Adrenal gland (tissue), 12 donors: Measurements from ENCODE around the gene C6orf163. TPM values are rescaled to one million over a fixed set of nuclear protein-coding genes. Genes with fewer than 3 reads are reported as not detected.

ENCODE experiments used
- DNase-seq, 7 donors: peaks; one replicate each; pipeline ENCODE4 v3.0.0-alpha.2; 2019 to 2020
- H3K27ac ChIP-seq, 5 donors: fragments of 200-600 bp; sonication (generic) in 4 of 5; 1 replicate in 3 of 5; 2 replicates in 2 of 5; pipeline versions ENCODE4 v1.5.1 to v1.8.0; 2016 to 2020; ENCODE audit warnings: mild to moderate bottlenecking in 1 of 5
- H3K27me3 ChIP-seq: fragments of 200-600 bp; 2 replicates; pipeline ENCODE4 v1.8.0; 2021
- H3K36me3 ChIP-seq, 2 donors: fragments of 200-600 bp; replicated peaks in 1 of 2; 1 replicate in 1 of 2; 2 replicates in 1 of 2; pipeline versions ENCODE4 v1.5.1 to v1.8.0; 2018 to 2022
- H3K4me1 ChIP-seq, 2 donors: fragments of 200-600 bp; replicated peaks in 1 of 2; 1 replicate in 1 of 2; 2 replicates in 1 of 2; pipeline versions ENCODE4 v1.5.1 to v1.8.0; 2018 to 2021
- H3K4me3 ChIP-seq, 4 donors: fragments of 200-600 bp; sonication (generic) in 3 of 4; one replicate each; pipeline ENCODE4 v1.5.1; 2016 to 2018
- H3K9me3 ChIP-seq, 3 donors: fragments of 200-600 bp; sonication (generic) in 1 of 3; replicated peaks in 1 of 3; 1 replicate in 2 of 3; 2 replicates in 1 of 3; pipeline versions ENCODE4 v1.5.1 to v1.8.0; 2016 to 2021
- CTCF ChIP-seq, 6 experiments: fragments of 450-650 bp in 4 of 6; fragments of 200-600 bp in 2 of 6; sonication (generic) in 1 of 6; IDR thresholded peaks; 1 replicate in 5 of 6; 2 replicates in 1 of 6; pipeline versions ENCODE4 v1.5.1 to v1.8.0; 2016 to 2021; ENCODE audit warnings: antibody characterized with exemption in 6 of 6, mild to moderate bottlenecking in 2 of 6, moderate library complexity in 1 of 6
- POLR2A ChIP-seq, 2 donors: fragments of 450-650 bp; IDR thresholded peaks; one replicate each; pipeline ENCODE4 v1.6.1; 2017; ENCODE audit warnings: antibody characterized with exemption in 2 of 2, mild to moderate bottlenecking in 2 of 2, moderate library complexity in 1 of 2
- WGBS, 4 donors: extraction: QIAGEN DNeasy Blood & Tissue Kit in 2 of 4; methylation state at CpG; one replicate each; pipeline versions ENCODE4 v1.1.5 to v1.1.7; 2013 to 2017; 5-methylcytosine and 5-hydroxymethylcytosine counted together
- intact Hi-C, 2 donors: fragments of 100-400 bp; cut with DNase I; formaldehyde crosslinking; loops; one replicate each; pipeline versions ENCODE4 v1.14.1 to v1.15.0; 2022 to 2023
- polyA plus RNA-seq, 3 donors: library from polyadenylated mRNA; stranded (reverse); fragments of 200-250 nt in 2 of 3; fragments of 350-450 nt in 1 of 3; fragmentation: Illumina TruSeq in 1 of 3; extraction: RNeasy Lipid Tissue Mini Kit (QIAGEN cat#74804) in 1 of 3; gene quantifications; one replicate each; pipeline ENCODE4 v1.2.3, GENCODE V29; 2013 to 2014
- total RNA-seq, 9 donors: library from RNA; depleted of rRNA in 4 of 9; stranded (reverse); fragments of >200 nt in 4 of 9; fragments of 120-200 nt in 1 of 9; fragmentation: NEBNext Ultra II Directional in 1 of 9; extraction: Animal tissue kit (Norgen Biotek cat#: 25700) in 1 of 9; gene quantifications; one replicate each; pipeline versions ENCODE4 v1.1.0 to v1.2.4, GENCODE V29; 2013 to 2023
- donor health status: healthy with polysubstance abuse.
- donor health status: Bipolar disorder and iron deficiency.
- donor health status: DM: yes; HTN: yes; CAD: no.
- donor health status: DM: no; HTN: no; CAD: no.
- donor health status: DM: no; HTN: no; CAD: no.
- donor health status: DM: yes; HTN: yes; CAD: no.

The C6orf163 gene
- total and polyA plus RNA-seq, 12 donors: 0.55 to 20.4 (median 2.8) TPM; not detected in 1

GRCh38 chr6:87356181-87356580 is 11.6 kb downstream of the C6orf163 start:
- H3K27ac ChIP-seq: no peak overlapping the region
- no peaks in the 10 kb centered on the region for H3K9me3 ChIP-seq
- no peak overlapping the region for H3K4me3 ChIP-seq
- intact Hi-C loops: no loop called here
- TF ChIP-seq CTCF (IDR thresholded peaks at IDR 0.05) (no peak), POLR2A (IDR thresholded peaks at IDR 0.05) (no peak)
- no peaks in the 10 kb centered on the region for H3K36me3 ChIP-seq
- WGBS, 4 donors: 93 to 96% (median 95%) methylated on average over 4 of the region's 4 CpGs
- no peaks in the 10 kb centered on the region for H3K27me3 ChIP-seq
- no peaks in the 10 kb centered on the region for H3K4me1 ChIP-seq
- DNase-seq: no peak

GRCh38 chr6:87357479-87358196 is 13.0 kb downstream of the C6orf163 start:
- H3K4me3 ChIP-seq: no peak overlapping the region
- TF ChIP-seq POLR2A (IDR thresholded peaks at IDR 0.05) (no peak), CTCF (IDR thresholded peaks at IDR 0.05) (no peak)
- no peaks in the 10 kb centered on the region for H3K36me3 ChIP-seq
- 86 to 97% (median 96%) methylated on average over 3 of the region's 3 CpGs for WGBS, 4 donors
- H3K27me3 ChIP-seq: no peaks in the 10 kb centered on the region
- H3K27ac ChIP-seq: no peak overlapping the region
- intact Hi-C loops: no loop called here
- no peaks in the 10 kb centered on the region for H3K9me3 ChIP-seq
- DNase-seq: no peak
- H3K4me1 ChIP-seq: no peaks in the 10 kb centered on the region

GRCh38 chr6:87364602-87365252 is 20.1 kb downstream of the C6orf163 start:
- 74 to 85% (median 80%) methylated on average over 5 of the region's 5 CpGs for WGBS, 4 donors
- H3K9me3 ChIP-seq: no peaks in the 10 kb centered on the region
- intact Hi-C loops: no loop called here

More at GRCh38 chr6:87364602-87365252, 20.1 kb downstream of the C6orf163 start:
- Histone ChIP-seq H3K36me3 (no peaks in the 10 kb centered on the region), H3K27me3 (no peaks in the 10 kb centered on the region), H3K4me1 (no peaks in the 10 kb centered on the region), H3K4me3 (no peak overlapping the region), H3K27ac (no peak overlapping the region)
- TF ChIP-seq POLR2A (IDR thresholded peaks at IDR 0.05) (no peak), CTCF (IDR thresholded peaks at IDR 0.05) (no peak)
- no peak for DNase-seq
